Neural cell (in vitro differentiated cells): ENCODE results near the gene SLC2A13. TPM values are rescaled to one million over a fixed set of nuclear protein-coding genes. Genes with fewer than 3 reads are reported as not detected.

Experiments
- H2AFZ ChIP-seq: fragments of 200-600, 300-800 bp; sonication (generic), shearing (Covaris generic); 2 replicates; pipeline ENCODE4 v1.6.0; 2014; ENCODE audit warnings: low read depth, mild to moderate bottlenecking, antibody characterized with exemption, low read length, moderate library complexity
- H3F3A ChIP-seq: fragments of 200-600 bp; shearing (Covaris generic); 2 replicates; pipeline ENCODE4 v1.6.1; 2016; ENCODE audit warnings: mild to moderate bottlenecking, moderate library complexity, mixed read lengths, antibody characterized with exemption, low read length; ENCODE audit not compliant: insufficient read depth, poor library complexity, severe bottlenecking
- H3K27ac ChIP-seq: fragments of 200-600, 300-800 bp; sonication (generic), shearing (Covaris generic); 2 replicates; pipeline ENCODE4 v1.5.1; 2014; ENCODE audit warnings: mild to moderate bottlenecking, low read length, moderate library complexity
- H3K27me3 ChIP-seq: fragments of 300-800, 200-600 bp; sonication (generic), shearing (Covaris generic); 2 replicates; pipeline ENCODE4 v1.6.0; 2014; ENCODE audit warnings: mild to moderate bottlenecking, low read depth, low read length, moderate library complexity; ENCODE audit not compliant: insufficient read depth
- H3K36me3 ChIP-seq: fragments of 300-800, 200-600 bp; sonication (generic), shearing (Covaris generic); 2 replicates; pipeline ENCODE4 v1.5.1; 2014; ENCODE audit warnings: mild to moderate bottlenecking, antibody characterized with exemption, low read length, moderate library complexity; ENCODE audit not compliant: insufficient read depth
- H3K4me2 ChIP-seq: fragments of 300-800, 200-600 bp; sonication (generic), shearing (Covaris generic); 2 replicates; pipeline ENCODE4 v1.6.0; 2014; ENCODE audit warnings: mild to moderate bottlenecking, low read length
- H3K4me3 ChIP-seq: fragments of 300-800, 200-600 bp; sonication (generic), shearing (Covaris generic); 2 replicates; pipeline ENCODE4 v1.5.1; 2014; ENCODE audit warnings: mild to moderate bottlenecking, low read length, moderate library complexity
- H3K79me2 ChIP-seq: fragments of 200-600 bp; shearing (Covaris generic); replicated peaks from 2 replicates; pipeline ENCODE4 v1.6.0; 2014; ENCODE audit warnings: mild to moderate bottlenecking, low read length, moderate library complexity; ENCODE audit not compliant: insufficient read depth
- H3K9ac ChIP-seq: fragments of 300-800, 200-600 bp; sonication (generic), shearing (Covaris generic); 2 replicates; pipeline ENCODE4 v1.6.1; 2016; ENCODE audit warnings: mild to moderate bottlenecking, low read length, mixed read lengths
- H3K9me2 ChIP-seq: fragments of 200-600 bp; shearing (Covaris generic); 2 replicates; pipeline ENCODE4 v1.6.1; 2016; ENCODE audit warnings: mild to moderate bottlenecking, low read length, mixed read lengths; ENCODE audit not compliant: insufficient read depth
- H3K9me3 ChIP-seq: fragments of 200-600, 300-800 bp; sonication (generic), shearing (Covaris generic); 2 replicates; pipeline ENCODE4 v1.6.1; 2016; ENCODE audit warnings: mild to moderate bottlenecking, mixed run types, low read length, moderate library complexity, mixed read lengths
- H4K20me1 ChIP-seq: fragments of 200-600 bp; shearing (Covaris generic); 2 replicates; pipeline ENCODE4 v1.6.1; 2016; ENCODE audit warnings: mild to moderate bottlenecking, mixed run types; ENCODE audit not compliant: insufficient read depth
- EP300 ChIP-seq: fragments of 450-650 bp; conservative IDR thresholded peaks from 2 replicates; pipeline ENCODE4 v1.6.1; 2014; ENCODE audit warnings: antibody characterized with exemption, mild to moderate bottlenecking, moderate library complexity; ENCODE audit not compliant: poor library complexity, severe bottlenecking
- EZH2 ChIP-seq: fragments of 200-600, 300-800 bp; shearing (Covaris generic), sonication (generic); IDR thresholded peaks from 2 replicates; pipeline ENCODE4 v1.6.1; 2014; ENCODE audit warnings: antibody characterized with exemption, low read length, borderline replicate concordance, mild to moderate bottlenecking; ENCODE audit not compliant: insufficient read depth, poor library complexity, severe bottlenecking
- MXI1 ChIP-seq: fragments of 450-650 bp; conservative IDR thresholded peaks from 2 replicates; pipeline ENCODE4 v1.6.1; 2014; ENCODE audit warnings: antibody characterized with exemption, mild to moderate bottlenecking; ENCODE audit not compliant: poor library complexity, severe bottlenecking
- POLR2AphosphoS5 ChIP-seq: IDR thresholded peaks from 2 replicates; pipeline ENCODE4 v1.6.1; 2012
- RAD21 ChIP-seq: fragments of 450-650 bp; conservative IDR thresholded peaks from 2 replicates; pipeline ENCODE4 v1.6.1; 2014; ENCODE audit warnings: antibody characterized with exemption, mild to moderate bottlenecking, moderate library complexity
- REST ChIP-seq: IDR thresholded peaks from 2 replicates; pipeline ENCODE4 v1.6.1; 2012; ENCODE audit warnings: borderline replicate concordance
- SMC3 ChIP-seq: fragments of 450-650 bp; conservative IDR thresholded peaks from 2 replicates; pipeline ENCODE4 v1.6.1; 2014; ENCODE audit warnings: antibody characterized with exemption, mild to moderate bottlenecking, moderate library complexity; ENCODE audit not compliant: poor library complexity
- TAF1 ChIP-seq: IDR thresholded peaks from 2 replicates; pipeline ENCODE4 v1.6.1; 2012; ENCODE audit warnings: low read depth
- polyA plus RNA-seq: library from polyadenylated mRNA; depleted of rRNA; stranded (reverse); fragments of >200 nt; gene quantifications from 2 replicates; pipeline ENCODE4 v1.2.3, GENCODE V29; 2014
- TF ChIP-seq, protein P1 (sequence below): fragments of 450-650 bp; IDR thresholded peaks from 2 replicates; pipeline ENCODE4 v1.5.1; 2014; ENCODE audit warnings: antibody characterized with exemption, mild to moderate bottlenecking, moderate library complexity; ENCODE audit not compliant: poor library complexity, severe bottlenecking

SLC2A13 gene
- polyA plus RNA-seq, 1 donor from 2014 or later: 10.7 TPM

GRCh38 chr12:39763071-39763889, 342.6 kb downstream of the SLC2A13 start:
- Histone ChIP-seq H3K79me2 (no peaks in the 10 kb centered on the region), H3K9ac (no peak overlapping the region), H3K27me3 (no peaks in the 10 kb centered on the region), H3K4me2 (no peak overlapping the region), H2AFZ (no peak overlapping the region), H4K20me1 (no peaks in the 10 kb centered on the region), H3K36me3 (no peaks in the 10 kb centered on the region), H3K27ac (no peak overlapping the region), H3F3A (no peaks in the 10 kb centered on the region), H3K9me3 (no peaks in the 10 kb centered on the region), H3K9me2 (no peaks in the 10 kb centered on the region), H3K4me3 (no peak overlapping the region)
- TF ChIP-seq RAD21 (no peak), MXI1 (no peak), SMC3 (no peak), POLR2AphosphoS5 (no peak), EZH2 (no peak), EP300 (no peak), TAF1 (no peak), REST (no peak)
- TF ChIP-seq, protein P1, sequence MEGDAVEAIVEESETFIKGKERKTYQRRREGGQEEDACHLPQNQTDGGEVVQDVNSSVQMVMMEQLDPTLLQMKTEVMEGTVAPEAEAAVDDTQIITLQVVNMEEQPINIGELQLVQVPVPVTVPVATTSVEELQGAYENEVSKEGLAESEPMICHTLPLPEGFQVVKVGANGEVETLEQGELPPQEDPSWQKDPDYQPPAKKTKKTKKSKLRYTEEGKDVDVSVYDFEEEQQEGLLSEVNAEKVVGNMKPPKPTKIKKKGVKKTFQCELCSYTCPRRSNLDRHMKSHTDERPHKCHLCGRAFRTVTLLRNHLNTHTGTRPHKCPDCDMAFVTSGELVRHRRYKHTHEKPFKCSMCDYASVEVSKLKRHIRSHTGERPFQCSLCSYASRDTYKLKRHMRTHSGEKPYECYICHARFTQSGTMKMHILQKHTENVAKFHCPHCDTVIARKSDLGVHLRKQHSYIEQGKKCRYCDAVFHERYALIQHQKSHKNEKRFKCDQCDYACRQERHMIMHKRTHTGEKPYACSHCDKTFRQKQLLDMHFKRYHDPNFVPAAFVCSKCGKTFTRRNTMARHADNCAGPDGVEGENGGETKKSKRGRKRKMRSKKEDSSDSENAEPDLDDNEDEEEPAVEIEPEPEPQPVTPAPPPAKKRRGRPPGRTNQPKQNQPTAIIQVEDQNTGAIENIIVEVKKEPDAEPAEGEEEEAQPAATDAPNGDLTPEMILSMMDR: no peak

DNA sequence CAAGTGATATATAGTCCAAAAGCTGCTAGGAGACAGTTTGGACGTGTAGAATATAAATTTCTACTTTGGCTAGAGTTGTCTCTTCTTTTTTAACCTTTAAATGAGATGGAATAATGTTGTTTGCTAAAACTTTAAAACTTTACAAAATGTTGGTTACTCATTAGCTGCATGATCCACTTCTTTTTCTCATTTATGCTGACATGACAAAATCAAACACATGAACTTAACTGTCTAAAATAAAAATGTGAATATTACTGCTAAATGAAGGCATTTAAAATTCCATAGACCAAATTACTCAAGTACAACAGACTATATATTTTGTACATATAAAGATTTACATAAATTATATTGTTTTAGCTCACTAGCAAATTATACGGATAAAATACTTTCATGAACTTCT, 350.4 kb downstream of the SLC2A13 start:
- no peak overlapping the region for H2AFZ ChIP-seq
- no peak overlapping the region for H3K27ac ChIP-seq
- H3K36me3 ChIP-seq: no peaks in the 10 kb centered on the region
- H3F3A ChIP-seq: no peaks in the 10 kb centered on the region
- TF ChIP-seq, protein P1: no peak
- no peak for TF ChIP-seq REST
- no peak for TF ChIP-seq EZH2
- TF ChIP-seq SMC3: no peak
- TF ChIP-seq TAF1: no peak
- TF ChIP-seq POLR2AphosphoS5: no peak
- H3K4me2 ChIP-seq: no peak overlapping the region
- H3K27me3 ChIP-seq: no peaks in the 10 kb centered on the region
- no peak overlapping the region for H3K9ac ChIP-seq
- H3K4me3 ChIP-seq: no peak overlapping the region
- H3K9me3 ChIP-seq: no peaks in the 10 kb centered on the region
- no peaks in the 10 kb centered on the region for H3K79me2 ChIP-seq
- no peaks in the 10 kb centered on the region for H4K20me1 ChIP-seq
- H3K9me2 ChIP-seq: no peaks in the 10 kb centered on the region
